Measurements from ENCODE around the gene TCF25. TPM values are rescaled to one million over a fixed set of nuclear protein-coding genes. Genes with fewer than 3 reads are reported as not detected.
"Not testable (repeated sequence)": the region's sequence is repeated elsewhere in the genome, so short reads cannot be mapped to it uniquely, and the experiment has no call there.

The TCF25 gene
- total and polyA plus RNA-seq, 8 donors, result 124 to 748 (median 216) TPM

DNA sequence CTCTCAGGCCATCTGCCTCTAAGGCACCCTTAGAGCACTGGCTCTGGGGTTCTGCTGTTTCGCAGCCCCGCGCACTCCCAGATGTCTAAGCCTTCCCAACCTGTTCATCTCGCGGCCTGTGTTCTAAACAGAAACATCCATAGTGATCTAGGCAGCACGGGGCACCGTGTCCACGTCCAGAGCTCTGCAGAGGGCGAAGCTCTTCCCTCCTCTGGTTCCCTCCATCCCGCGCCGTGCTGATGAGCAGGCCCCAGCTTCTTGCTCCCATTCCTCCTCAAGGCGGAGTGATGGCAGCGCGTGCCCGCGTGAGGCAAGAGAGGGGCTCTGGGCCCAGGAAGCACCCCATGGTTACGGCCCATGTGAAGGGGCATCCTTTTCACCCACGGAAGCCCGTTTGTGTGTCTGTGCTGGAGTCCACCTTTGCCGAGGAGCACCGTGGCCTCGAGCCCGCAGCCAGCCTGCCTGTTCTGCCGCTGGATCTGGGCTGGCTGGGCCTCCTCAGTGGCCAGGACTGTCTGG lies 41.5 kb upstream of the TCF25 start:
- Histone ChIP-seq H3K4me3 (no peak overlapping the region), H3K27me3 (peaks cover 0 to 38% (median 0%) of the 10 kb centered on the region in 3 donors), H3K9me3 (no peaks in the 10 kb centered on the region), H3K4me1 (peaks cover 10 to 34% (median 24%) of the 10 kb centered on the region in 4 donors), H3K36me3 (no peaks in the 10 kb centered on the region), H3K27ac (no peak overlapping the region)
- WGBS, 5 donors, result 90 to 97% (median 95%) methylated on average over 24 to 25 of the region's 25 CpGs
- intact Hi-C loops (cut with DNase I; ENCODE audit: low total_unique reads), result no loop called here
- no peak for TF ChIP-seq POLR2AphosphoS5 (IDR thresholded peaks at IDR 0.05)
- no peak for TF ChIP-seq EP300 (IDR thresholded peaks at IDR 0.05)
- TF ChIP-seq, protein P1, sequence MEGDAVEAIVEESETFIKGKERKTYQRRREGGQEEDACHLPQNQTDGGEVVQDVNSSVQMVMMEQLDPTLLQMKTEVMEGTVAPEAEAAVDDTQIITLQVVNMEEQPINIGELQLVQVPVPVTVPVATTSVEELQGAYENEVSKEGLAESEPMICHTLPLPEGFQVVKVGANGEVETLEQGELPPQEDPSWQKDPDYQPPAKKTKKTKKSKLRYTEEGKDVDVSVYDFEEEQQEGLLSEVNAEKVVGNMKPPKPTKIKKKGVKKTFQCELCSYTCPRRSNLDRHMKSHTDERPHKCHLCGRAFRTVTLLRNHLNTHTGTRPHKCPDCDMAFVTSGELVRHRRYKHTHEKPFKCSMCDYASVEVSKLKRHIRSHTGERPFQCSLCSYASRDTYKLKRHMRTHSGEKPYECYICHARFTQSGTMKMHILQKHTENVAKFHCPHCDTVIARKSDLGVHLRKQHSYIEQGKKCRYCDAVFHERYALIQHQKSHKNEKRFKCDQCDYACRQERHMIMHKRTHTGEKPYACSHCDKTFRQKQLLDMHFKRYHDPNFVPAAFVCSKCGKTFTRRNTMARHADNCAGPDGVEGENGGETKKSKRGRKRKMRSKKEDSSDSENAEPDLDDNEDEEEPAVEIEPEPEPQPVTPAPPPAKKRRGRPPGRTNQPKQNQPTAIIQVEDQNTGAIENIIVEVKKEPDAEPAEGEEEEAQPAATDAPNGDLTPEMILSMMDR (IDR thresholded peaks at IDR 0.05), result no peak
- TF ChIP-seq POLR2A (IDR thresholded peaks at IDR 0.05), result no peak
- no peak for DNase-seq

DNA sequence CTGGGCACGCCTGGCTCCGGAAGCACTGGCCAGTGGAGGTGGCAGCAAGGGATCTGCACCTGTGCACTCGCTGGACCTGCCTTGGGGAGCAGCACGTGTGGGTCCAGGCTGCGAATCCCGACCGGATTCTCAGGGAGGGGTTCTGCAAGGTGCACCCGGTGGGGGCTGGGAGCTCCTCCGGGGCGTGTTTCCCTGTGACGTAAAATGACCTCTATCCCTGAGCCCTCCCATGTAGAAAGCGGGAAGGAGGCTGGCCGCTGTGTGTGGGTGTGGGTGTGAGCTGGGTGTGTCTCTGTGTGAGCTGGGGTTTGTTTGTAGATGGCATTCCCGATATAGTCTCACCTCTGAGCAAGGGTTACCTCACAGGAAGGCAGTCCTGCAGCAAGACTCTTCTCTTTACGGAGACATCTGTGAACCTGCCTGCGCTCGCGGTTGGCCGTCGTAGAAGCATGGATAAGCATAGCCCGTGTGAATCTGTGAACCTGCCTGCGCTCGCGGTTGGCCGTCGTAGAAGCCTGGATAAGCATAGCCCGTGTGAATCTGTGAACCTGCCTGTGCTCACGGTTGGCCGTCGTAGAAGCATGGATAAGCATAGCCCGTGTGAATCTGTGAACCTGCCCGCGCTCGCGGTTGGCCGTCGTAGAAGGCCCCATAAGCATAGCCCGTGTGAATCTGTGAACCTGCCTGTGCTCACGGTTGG lies 39.6 kb upstream of the TCF25 start:
- peaks cover 15 to 37% (median 29%) of the 10 kb centered on the region in 4 donors for H3K4me1 ChIP-seq
- peak overlapping the region; percentile 51 to 79 (median 73) for H3K27ac ChIP-seq
- H3K27me3 ChIP-seq, result peaks cover 0 to 30% (median 0%) of the 10 kb centered on the region in 3 donors
- H3K36me3 ChIP-seq; intact Hi-C loops (cut with DNase I; ENCODE audit: low total_unique reads); H3K4me3 ChIP-seq; H3K9me3 ChIP-seq: not testable (repeated sequence)
- 38 to 66% (median 53%) methylated on average over 38 to 39 of the region's 39 CpGs for WGBS, 5 donors
- peak; percentile 82 to 93 for DNase-seq
- peak in 2 of 3 donors; percentile 25 to 70 for TF ChIP-seq POLR2AphosphoS5 (IDR thresholded peaks at IDR 0.05)

DNA sequence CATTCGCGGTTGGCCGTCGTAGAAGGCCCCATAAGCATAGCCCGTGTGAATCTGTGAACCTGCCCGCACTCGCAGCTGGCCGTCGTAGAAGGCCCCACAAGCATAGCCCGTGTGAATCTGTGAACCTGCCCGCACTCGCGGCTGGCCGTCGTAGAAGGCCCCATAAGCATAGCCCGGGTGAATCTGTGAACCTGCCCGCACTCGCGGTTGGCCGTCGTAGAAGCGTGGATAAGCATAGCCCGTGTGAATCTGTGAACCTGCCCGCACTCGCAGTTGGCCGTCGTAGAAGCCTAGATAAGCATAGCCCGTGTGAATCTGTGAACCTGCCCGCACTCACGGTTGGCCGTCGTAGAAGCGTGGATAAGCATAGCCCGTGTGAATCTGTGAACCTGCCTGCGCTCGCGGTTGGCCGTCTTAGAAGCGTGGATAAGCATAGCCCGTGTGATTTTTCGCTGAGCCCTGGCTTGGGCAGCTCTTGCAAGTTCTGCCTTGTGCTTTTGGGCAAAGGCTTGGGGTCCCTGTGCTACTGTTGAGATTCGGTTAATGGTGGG lies 38.5 kb upstream of the TCF25 start:
- peak overlapping the region in 2 of 5 donors; percentile 41 to 64 for H3K27ac ChIP-seq
- DNase-seq; H3K36me3 ChIP-seq; H3K4me3 ChIP-seq; intact Hi-C loops (cut with DNase I; ENCODE audit: low total_unique reads); H3K9me3 ChIP-seq: not testable (repeated sequence)
- peaks cover 0 to 21% (median 0%) of the 10 kb centered on the region in 3 donors for H3K27me3 ChIP-seq
- H3K4me1 ChIP-seq, result peaks cover 8 to 29% (median 21%) of the 10 kb centered on the region in 4 donors
- WGBS, 5 donors, result 83 to 97% (median 94%) methylated on average over 35 to 42 of the region's 42 CpGs

DNA sequence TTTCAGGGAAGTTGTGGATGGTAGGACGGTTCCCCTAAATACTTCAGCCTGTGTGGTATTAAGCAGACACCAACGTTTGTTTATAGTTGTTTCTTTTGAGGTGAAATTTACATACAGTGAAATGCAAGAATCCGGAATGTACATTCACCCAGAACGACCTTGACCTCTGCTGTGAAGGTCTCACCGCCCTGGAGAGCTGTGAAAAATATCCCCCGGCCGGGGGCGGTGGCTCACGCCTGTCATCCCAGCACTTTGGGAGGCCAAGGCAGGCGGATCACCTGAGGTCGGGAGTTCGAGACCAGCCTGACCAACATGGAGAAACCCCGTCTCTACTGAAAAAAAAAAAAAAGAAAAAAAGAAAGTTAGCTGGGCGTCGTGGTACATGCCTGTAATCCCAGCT lies 36.9 kb upstream of the TCF25 start:
- intact Hi-C loops (cut with DNase I; ENCODE audit: low total_unique reads); DNase-seq: not testable (repeated sequence)
- 81 to 86% (median 84%) methylated on average over 14 to 15 of the region's 15 CpGs for WGBS, 5 donors

DNA sequence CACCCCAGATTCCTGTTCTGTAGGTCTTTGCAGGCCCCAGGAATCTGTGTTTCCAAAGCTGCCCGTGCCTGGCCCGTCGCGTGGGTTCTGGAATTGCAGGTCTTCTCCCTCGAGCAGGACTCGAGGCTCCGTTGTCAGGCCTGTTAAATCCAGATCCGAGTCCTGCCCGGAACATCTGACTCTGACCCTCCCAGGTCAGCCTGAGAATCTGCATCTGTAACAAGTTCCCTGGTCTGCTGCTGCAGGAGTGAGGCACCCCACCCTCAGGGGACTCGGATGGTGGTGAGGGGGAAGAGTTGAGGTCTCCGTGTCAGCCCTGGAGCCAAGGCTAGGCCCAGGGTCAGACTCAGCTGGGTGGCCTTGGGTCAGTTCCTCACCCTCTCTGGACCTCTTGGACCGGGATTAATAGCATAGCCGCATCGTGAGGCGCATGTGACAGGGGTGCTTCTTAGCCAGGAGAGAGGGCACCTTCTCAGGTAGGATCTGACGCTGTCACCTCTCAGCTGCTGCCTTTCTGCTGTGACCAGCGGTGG lies 36.3 kb upstream of the TCF25 start:
- H3K27me3 ChIP-seq, result peaks cover 0 to 18% (median 0%) of the 10 kb centered on the region in 3 donors
- TF ChIP-seq POLR2AphosphoS5 (IDR thresholded peaks at IDR 0.05), result no peak
- TF ChIP-seq POLR2A (IDR thresholded peaks at IDR 0.05), result no peak
- TF ChIP-seq, protein P1 (IDR thresholded peaks at IDR 0.05), result no peak
- H3K9me3 ChIP-seq, result no peaks in the 10 kb centered on the region
- peaks cover 8 to 29% (median 19%) of the 10 kb centered on the region in 4 donors for H3K4me1 ChIP-seq
- H3K4me3 ChIP-seq, result peak overlapping the region in 3 of 4 donors; percentile 18 to 41 (median 29)
- intact Hi-C loops (cut with DNase I; ENCODE audit: low total_unique reads), result no loop called here
- H3K27ac ChIP-seq, result peak overlapping the region; percentile 66 to 79 (median 74)
- no peak for DNase-seq
- H3K36me3 ChIP-seq, result no peaks in the 10 kb centered on the region
- WGBS, 5 donors, result 70 to 78% (median 72%) methylated on average over 17 of the region's 17 CpGs

More for the DNA sequence above, 36.9 kb upstream of the TCF25 start:
- H3K27ac ChIP-seq, H3K36me3 ChIP-seq, H3K9me3 ChIP-seq, H3K4me3 ChIP-seq: not testable (repeated sequence)
- H3K4me1 ChIP-seq, result peaks cover 8 to 29% (median 19%) of the 10 kb centered on the region in 4 donors
- peaks cover 0 to 21% (median 0%) of the 10 kb centered on the region in 3 donors for H3K27me3 ChIP-seq
